ENCODE data around the gene KIF9.

DNA sequence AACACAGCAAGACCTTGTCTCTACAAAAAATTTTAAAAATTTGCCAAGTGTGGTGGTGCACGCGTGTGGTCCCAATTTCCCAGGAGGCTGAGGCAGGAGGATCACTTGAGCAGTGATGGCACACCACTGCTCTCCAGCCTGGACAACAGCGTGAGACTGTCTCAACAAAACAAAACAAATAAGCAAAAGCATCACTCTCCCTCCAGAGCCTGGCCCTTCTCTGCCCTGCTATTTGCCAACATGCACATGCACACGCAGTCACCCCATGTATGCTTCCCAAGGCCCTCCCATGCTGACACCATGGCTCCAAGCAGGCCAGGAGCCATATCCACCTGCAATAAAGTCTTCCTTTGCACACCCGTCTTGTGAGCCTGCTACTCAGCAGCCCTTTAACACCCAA lies 2.1 kb downstream of the KIF9 start:
- TF ChIP-seq, protein P1, sequence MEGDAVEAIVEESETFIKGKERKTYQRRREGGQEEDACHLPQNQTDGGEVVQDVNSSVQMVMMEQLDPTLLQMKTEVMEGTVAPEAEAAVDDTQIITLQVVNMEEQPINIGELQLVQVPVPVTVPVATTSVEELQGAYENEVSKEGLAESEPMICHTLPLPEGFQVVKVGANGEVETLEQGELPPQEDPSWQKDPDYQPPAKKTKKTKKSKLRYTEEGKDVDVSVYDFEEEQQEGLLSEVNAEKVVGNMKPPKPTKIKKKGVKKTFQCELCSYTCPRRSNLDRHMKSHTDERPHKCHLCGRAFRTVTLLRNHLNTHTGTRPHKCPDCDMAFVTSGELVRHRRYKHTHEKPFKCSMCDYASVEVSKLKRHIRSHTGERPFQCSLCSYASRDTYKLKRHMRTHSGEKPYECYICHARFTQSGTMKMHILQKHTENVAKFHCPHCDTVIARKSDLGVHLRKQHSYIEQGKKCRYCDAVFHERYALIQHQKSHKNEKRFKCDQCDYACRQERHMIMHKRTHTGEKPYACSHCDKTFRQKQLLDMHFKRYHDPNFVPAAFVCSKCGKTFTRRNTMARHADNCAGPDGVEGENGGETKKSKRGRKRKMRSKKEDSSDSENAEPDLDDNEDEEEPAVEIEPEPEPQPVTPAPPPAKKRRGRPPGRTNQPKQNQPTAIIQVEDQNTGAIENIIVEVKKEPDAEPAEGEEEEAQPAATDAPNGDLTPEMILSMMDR (IDR thresholded peaks at IDR 0.05): no peak
- TF ChIP-seq POLR2A (IDR thresholded peaks at IDR 0.05): no peak
